ENCODE data around the gene SYCP1.

SYCP1 gene

DNA sequence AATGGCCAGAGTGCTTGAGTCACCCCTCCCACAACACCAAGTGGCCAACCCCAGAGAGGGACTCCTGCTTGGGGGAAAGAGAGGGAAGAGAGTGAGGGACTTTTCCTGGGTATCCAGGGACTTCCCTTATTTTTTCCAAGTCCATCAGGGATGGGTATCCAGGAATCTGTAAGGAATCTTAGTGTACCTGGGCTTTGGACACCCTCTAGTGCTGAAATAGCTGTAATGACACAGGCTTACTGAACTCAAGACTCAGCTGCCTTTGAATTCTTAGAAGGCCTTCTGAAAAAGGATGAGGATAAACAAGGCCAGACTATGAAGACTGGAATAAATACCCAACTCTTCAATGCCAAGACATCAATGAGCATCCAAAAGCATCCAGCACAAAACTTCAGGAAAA is 187.0 kb downstream of the SYCP1 start:
- H3K36me3 ChIP-seq (ENCODE audit: control insufficient read depth in 5 of 5, insufficient read depth in 5 of 5, low read length in 5 of 5) = no peaks in the 10 kb centered on the region
- H3K27ac ChIP-seq (ENCODE audit: low read depth, low read length) = no peak overlapping the region
- no peak overlapping the region for H3K9ac ChIP-seq (ENCODE audit: low read length in 5 of 5)
- H3K27me3 ChIP-seq (ENCODE audit: control insufficient read depth in 5 of 5, insufficient read depth in 4 of 5, low read length in 5 of 5) = peaks cover 0 to 2% (median 0%) of the 10 kb centered on the region in 5 donors
- peaks cover 0 to 2% (median 0%) of the 10 kb centered on the region in 5 donors for H3K9me3 ChIP-seq (ENCODE audit: control insufficient read depth in 5 of 5, low read length in 5 of 5)
- no peaks in the 10 kb centered on the region for H3K4me1 ChIP-seq (ENCODE audit: control insufficient read depth in 5 of 5, insufficient read depth in 5 of 5, low read length in 5 of 5)
- H3K4me3 ChIP-seq (ENCODE audit: low read depth in 1 of 5, low read length in 5 of 5) = no peak overlapping the region

All from subcutaneous abdominal adipose tissue (tissue), 5 donors.